Thoracic aorta (tissue), 2 donors: Measurements from ENCODE around the gene CTTN. TPM values are rescaled to one million over a fixed set of nuclear protein-coding genes. Genes with fewer than 3 reads are reported as not detected.

Experiments used
- ATAC-seq: fragments of 150-250 bp; one replicate; pipeline ENCODE4 v1.8.0; 2017; ENCODE audit warnings: low read depth; ENCODE audit not compliant: insufficient number of reproducible peaks, low FRiP score
- DNase-seq: peaks from one replicate; pipeline ENCODE4 v3.0.0-alpha.2; 2020; ENCODE audit warnings: low spot score
- H3K27ac ChIP-seq, 2 donors: fragments of 200-600 bp; sonication (generic); 1 replicate in 1 of 2; 2 replicates in 1 of 2; pipeline ENCODE4 v1.5.1; 2016; ENCODE audit warnings: mild to moderate bottlenecking in 2 of 2, moderate library complexity in 2 of 2
- H3K27me3 ChIP-seq: fragments of 200-600 bp; sonication (generic); replicated peaks from 2 replicates; pipeline ENCODE4 v1.6.0; 2016; ENCODE audit warnings: mild to moderate bottlenecking; ENCODE audit not compliant: insufficient read depth
- H3K36me3 ChIP-seq: fragments of 200-600 bp; sonication (generic); one replicate; pipeline ENCODE4 v1.5.1; 2016
- H3K4me1 ChIP-seq, 2 donors: fragments of 200-600 bp; sonication (generic); 1 replicate in 1 of 2; 2 replicates in 1 of 2; pipeline versions ENCODE4 v1.5.1 to v1.6.0; 2016; ENCODE audit warnings: low read depth in 2 of 2, mild to moderate bottlenecking in 1 of 2; ENCODE audit not compliant: control insufficient read depth in 1 of 2
- H3K4me3 ChIP-seq: fragments of 200-600 bp; sonication (generic); 2 replicates; pipeline ENCODE4 v1.5.1; 2016; ENCODE audit warnings: mild to moderate bottlenecking
- H3K9me3 ChIP-seq: fragments of 200-600 bp; sonication (generic); 2 replicates; pipeline ENCODE4 v1.5.1; 2016
- total RNA-seq, 2 donors: library from RNA; depleted of rRNA; stranded (reverse); fragments of >200 nt; gene quantifications; one replicate each; pipeline versions ENCODE4 v1.1.0 to v1.2.3, GENCODE V29; 2016
- TF ChIP-seq, protein P1 (sequence below): fragments of 200-600 bp; sonication (generic); IDR thresholded peaks from one replicate; pipeline ENCODE4 v1.5.1; 2019; ENCODE audit warnings: antibody characterized with exemption

The CTTN gene
- total RNA-seq, 2 donors from 2014 or later, result 415 to 578 TPM

DNA sequence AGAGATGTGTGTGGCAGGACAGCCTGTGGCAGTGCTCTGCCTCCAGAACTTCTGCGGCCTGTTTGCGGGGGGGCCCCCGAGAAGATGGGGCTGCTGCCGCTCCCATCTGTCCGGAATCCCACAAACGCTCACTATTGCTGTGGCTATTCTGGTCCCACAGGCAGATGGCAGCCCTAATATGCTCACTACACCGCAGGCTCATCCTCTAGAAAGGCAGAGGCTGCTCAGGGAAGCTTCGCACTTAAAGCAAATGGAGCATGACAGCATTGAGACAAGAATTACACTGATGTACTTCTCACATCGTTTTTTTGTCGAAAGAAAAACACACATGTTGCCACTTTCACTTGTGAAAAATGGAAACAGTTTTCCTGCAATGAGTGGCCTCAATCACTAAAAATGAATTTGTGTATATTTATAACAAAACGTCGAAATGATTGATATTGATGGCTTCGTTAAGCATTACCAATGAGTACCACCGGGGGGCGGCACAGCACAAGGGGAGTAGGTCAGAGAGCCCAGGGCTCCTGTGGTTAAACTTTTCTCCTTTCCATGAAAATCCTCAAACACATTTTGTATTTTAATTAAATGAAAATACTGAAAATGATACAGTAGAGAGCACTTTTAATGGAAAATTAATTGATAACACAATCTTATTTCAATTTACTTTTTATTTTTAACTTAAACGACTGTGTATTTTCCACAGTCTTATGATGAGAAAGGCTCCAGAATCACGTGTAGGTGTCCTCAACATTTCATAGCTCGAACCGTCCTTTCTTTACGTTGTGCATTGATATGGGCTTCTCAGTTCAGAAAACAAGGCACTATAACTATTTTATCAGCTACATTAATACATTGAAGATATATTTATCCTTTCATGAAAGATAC lies 69.1 kb downstream of the CTTN start:
- TF ChIP-seq, protein P1, sequence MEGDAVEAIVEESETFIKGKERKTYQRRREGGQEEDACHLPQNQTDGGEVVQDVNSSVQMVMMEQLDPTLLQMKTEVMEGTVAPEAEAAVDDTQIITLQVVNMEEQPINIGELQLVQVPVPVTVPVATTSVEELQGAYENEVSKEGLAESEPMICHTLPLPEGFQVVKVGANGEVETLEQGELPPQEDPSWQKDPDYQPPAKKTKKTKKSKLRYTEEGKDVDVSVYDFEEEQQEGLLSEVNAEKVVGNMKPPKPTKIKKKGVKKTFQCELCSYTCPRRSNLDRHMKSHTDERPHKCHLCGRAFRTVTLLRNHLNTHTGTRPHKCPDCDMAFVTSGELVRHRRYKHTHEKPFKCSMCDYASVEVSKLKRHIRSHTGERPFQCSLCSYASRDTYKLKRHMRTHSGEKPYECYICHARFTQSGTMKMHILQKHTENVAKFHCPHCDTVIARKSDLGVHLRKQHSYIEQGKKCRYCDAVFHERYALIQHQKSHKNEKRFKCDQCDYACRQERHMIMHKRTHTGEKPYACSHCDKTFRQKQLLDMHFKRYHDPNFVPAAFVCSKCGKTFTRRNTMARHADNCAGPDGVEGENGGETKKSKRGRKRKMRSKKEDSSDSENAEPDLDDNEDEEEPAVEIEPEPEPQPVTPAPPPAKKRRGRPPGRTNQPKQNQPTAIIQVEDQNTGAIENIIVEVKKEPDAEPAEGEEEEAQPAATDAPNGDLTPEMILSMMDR, result peak; percentile 78
- Histone ChIP-seq H3K27ac (no peak overlapping the region), H3K36me3 (no peaks in the 10 kb centered on the region), H3K27me3 (no peaks in the 10 kb centered on the region), H3K4me3 (no peak overlapping the region), H3K9me3 (no peaks in the 10 kb centered on the region), H3K4me1 (peaks cover 0 to 7% of the 10 kb centered on the region in 2 donors)
- ATAC-seq (no peak), DNase-seq (peak; percentile 17)

DNA sequence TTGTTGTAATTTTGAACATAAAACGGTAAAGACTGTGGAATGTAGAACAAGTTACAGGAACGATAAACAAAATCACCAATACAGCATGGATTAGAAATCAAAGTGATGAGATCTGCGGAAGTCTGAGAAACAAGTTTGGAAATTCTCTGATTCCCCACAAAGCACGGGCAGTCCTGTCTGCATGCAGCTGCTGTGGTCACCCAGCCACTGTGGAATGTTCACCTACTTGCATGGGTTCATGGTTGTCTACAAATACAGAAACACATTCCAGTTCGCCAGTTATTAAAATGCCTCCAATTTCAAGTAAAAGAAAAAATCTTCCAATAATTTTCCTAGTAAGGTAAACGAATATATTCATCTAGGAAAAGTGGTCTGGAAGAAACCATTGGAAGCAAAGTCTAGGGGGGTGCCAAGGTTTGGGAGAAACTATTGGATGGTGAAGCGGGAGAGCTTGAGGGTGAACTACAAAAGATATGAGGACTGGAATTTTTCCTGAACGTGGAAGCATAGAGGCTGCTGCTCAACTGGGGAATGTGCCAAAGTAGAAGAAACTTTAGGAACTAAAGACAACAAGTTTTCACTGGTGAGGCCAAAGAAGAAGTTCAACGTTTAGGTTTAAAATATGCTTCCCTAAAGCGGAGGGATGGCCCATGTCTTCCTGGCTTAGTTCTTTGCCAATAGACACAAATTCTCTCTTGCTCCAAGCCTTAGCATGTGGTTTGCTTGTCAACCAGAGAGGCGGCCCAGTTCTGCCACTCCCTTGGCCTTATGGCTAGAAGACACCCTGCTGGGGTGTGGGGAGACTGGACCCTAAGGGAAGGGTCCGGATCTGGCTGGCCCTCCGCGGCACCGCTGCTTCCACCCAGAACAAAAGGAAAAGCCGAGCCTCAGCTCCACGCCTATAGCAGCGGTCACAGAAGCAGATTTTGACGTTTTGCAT lies 70.2 kb downstream of the CTTN start:
- DNase-seq, result no peak
- no peak overlapping the region for H3K27ac ChIP-seq
- H3K36me3 ChIP-seq, result no peaks in the 10 kb centered on the region
- H3K9me3 ChIP-seq, result no peaks in the 10 kb centered on the region
- peaks cover 0 to 7% of the 10 kb centered on the region in 2 donors for H3K4me1 ChIP-seq
- H3K4me3 ChIP-seq, result no peak overlapping the region
- H3K27me3 ChIP-seq, result no peaks in the 10 kb centered on the region
- TF ChIP-seq, protein P1, result no peak
- ATAC-seq, result no peak

DNA sequence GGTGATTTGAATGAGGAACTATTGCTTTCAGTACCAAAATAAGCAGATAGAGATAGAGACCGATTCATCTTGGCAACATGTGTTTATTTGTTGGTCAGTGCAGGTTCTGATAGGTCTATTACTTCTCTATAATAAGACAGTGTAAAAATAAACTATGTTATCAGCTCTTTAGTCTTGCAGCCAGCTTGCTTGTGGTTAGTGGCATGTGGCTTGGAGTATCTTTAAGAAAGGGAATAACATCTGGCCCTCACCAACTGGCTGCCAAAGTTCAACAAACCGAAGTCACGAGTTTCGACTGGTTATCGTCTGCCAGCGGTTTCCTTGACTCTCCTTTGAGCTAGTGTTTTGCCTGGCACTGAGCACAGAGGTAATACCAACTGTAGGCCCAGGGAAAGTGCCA lies 71.8 kb downstream of the CTTN start:
- ATAC-seq, result no peak

DNA sequence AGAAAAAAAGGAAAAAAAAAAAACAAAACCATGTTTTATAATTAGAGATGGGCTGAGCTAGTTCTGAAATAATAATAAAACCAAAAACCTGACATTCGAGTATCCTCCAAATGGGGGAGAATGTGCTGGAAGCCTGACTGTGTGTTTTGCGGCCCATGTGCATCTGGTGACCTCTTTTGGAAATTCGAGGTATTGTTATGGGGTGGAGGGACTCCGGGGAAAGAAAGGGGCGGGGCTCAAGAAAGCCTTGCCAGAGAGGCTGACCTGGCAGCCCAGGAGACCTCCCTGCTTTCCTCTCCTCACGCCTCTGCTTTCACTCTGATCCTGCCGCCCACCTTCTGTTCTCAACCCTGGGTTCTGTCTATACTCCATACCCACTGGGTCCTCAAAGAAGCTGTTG lies 72.9 kb downstream of the CTTN start:
- Histone ChIP-seq H3K9me3 (no peaks in the 10 kb centered on the region), H3K27me3 (no peaks in the 10 kb centered on the region), H3K4me3 (no peak overlapping the region), H3K27ac (no peak overlapping the region), H3K36me3 (no peaks in the 10 kb centered on the region), H3K4me1 (peaks cover 0 to 7% of the 10 kb centered on the region in 2 donors)
- TF ChIP-seq, protein P1, result no peak
- ATAC-seq, result no peak
- DNase-seq, result no peak

More for the DNA sequence above, 71.8 kb downstream of the CTTN start:
- no peak overlapping the region for H3K27ac ChIP-seq
- H3K4me1 ChIP-seq, result peaks cover 0 to 7% of the 10 kb centered on the region in 2 donors
- no peak for DNase-seq
- no peaks in the 10 kb centered on the region for H3K27me3 ChIP-seq
- H3K4me3 ChIP-seq, result no peak overlapping the region
- TF ChIP-seq, protein P1, result no peak
- H3K9me3 ChIP-seq, result no peaks in the 10 kb centered on the region
- no peaks in the 10 kb centered on the region for H3K36me3 ChIP-seq

DNA sequence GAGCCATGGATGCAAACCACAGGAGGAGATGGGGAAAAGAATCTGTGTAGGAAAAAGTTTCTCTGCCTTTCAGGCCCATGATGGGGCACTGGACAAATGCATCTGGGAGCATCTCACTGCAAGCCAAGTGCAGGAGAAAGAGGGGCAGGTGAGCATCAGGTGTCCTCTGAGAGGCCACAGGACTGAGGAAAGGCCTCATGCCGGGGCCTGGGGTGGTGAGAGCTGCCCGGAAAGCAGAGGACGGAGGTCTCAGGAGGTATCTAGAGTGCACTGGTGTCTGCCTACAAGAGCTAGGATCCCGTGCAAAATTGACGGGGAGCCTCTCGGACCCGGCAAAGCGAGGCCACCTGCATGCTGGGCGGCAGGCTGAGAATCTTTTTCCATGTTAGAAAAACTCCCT lies 73.9 kb downstream of the CTTN start:
- Histone ChIP-seq H3K4me3 (no peak overlapping the region), H3K36me3 (no peaks in the 10 kb centered on the region), H3K27ac (no peak overlapping the region), H3K9me3 (no peaks in the 10 kb centered on the region), H3K27me3 (no peaks in the 10 kb centered on the region), H3K4me1 (peaks cover 0 to 7% of the 10 kb centered on the region in 2 donors)
- no peak for ATAC-seq
- TF ChIP-seq, protein P1, result no peak
- no peak for DNase-seq
